ENCODE results near the gene MCOLN1. TPM values are rescaled to one million over a fixed set of nuclear protein-coding genes. Genes with fewer than 3 reads are reported as not detected.

MCOLN1 gene
- total RNA-seq, 1 experiment from 2014 or later = 13.1 TPM

DNA sequence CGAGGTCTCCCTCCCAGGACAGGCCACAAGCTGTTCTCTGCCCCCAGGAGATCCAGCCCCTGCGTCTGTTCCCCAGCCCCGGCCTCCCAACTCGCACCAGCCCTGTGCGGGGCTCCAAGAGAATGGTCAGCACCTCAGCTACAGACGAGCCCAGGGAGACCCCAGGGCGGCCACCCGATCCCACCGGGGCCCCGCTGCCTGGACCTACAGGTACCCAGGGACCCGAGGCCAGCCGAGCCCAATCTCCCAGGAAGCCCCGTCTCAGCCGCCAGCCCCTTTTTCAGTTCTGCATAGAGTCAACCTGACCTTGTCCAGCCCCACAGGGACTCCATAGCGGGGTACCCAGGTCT, 19.0 kb downstream of the MCOLN1 start:
- intact Hi-C loops (cut with micrococcal nuclease; ENCODE audit: unreplicated experiment) = no loop called here
- CTCF ChIA-PET = interaction anchor here (0.6 kb wide), 1 partner anchor 263 kb away, joined by 5 read pairs; no protein-coding TSS in a partner anchor
- BruUV-seq (replicated peaks) = no TSS peak

DNA sequence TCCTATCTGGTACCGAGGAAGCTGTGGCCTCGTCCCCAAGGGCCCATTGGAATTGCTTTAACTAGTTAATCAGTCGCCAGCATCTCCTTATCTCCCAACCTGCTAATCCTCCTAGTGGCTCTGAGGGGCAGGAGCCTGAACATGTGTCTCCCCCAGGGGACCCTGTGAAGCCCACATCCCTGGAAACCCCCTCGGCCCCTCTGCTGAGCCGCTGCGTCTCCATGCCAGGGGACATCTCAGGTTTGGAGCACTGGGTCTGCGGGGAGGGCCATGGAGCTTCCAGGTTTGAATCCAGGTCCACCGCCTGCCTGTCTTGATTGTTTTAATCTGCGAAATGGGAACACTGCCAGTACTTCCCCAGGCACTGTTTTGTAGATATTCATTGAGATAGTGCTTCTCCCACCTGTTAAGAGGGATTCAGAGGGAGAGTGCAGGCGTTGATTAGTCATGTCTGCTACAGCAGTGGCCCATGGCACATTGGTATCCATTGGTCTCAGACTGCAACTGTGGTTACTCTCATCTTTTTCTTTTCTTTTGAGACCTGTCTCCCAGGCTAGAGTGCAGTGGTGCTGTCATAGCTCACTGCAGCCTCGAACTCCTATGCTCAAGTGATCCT, 19.5 kb downstream of the MCOLN1 start:
- H3K4me3 Mint-ChIP-seq (ENCODE audit: low read depth, unreplicated experiment) = no peak overlapping the region
- H3K27me3 Mint-ChIP-seq (ENCODE audit: unreplicated experiment) = no peaks in the 10 kb centered on the region
- CTCF ChIA-PET = interaction anchor here (0.6 kb wide), 1 partner anchor 263 kb away, joined by 5 read pairs; no protein-coding TSS in a partner anchor
- H3K9me3 Mint-ChIP-seq (ENCODE audit: low read depth, unreplicated experiment) = no peaks in the 10 kb centered on the region
- DNase-seq = no peak
- H3K27ac Mint-ChIP-seq (ENCODE audit: unreplicated experiment) = no peak overlapping the region
- no peaks in the 10 kb centered on the region for H3K36me3 Mint-ChIP-seq (ENCODE audit: insufficient read depth, unreplicated experiment)
- intact Hi-C loops (cut with micrococcal nuclease; ENCODE audit: unreplicated experiment) = no loop called here
- BruUV-seq (replicated peaks) = no TSS peak
- TF ChIP-seq, protein P1, sequence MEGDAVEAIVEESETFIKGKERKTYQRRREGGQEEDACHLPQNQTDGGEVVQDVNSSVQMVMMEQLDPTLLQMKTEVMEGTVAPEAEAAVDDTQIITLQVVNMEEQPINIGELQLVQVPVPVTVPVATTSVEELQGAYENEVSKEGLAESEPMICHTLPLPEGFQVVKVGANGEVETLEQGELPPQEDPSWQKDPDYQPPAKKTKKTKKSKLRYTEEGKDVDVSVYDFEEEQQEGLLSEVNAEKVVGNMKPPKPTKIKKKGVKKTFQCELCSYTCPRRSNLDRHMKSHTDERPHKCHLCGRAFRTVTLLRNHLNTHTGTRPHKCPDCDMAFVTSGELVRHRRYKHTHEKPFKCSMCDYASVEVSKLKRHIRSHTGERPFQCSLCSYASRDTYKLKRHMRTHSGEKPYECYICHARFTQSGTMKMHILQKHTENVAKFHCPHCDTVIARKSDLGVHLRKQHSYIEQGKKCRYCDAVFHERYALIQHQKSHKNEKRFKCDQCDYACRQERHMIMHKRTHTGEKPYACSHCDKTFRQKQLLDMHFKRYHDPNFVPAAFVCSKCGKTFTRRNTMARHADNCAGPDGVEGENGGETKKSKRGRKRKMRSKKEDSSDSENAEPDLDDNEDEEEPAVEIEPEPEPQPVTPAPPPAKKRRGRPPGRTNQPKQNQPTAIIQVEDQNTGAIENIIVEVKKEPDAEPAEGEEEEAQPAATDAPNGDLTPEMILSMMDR (IDR thresholded peaks at IDR 0.05; ENCODE audit: unreplicated experiment) = no peak
- no peaks in the 10 kb centered on the region for H3K4me1 Mint-ChIP-seq (ENCODE audit: low read depth, unreplicated experiment)

More for the DNA sequence above, 19.0 kb downstream of the MCOLN1 start:
- H3K27me3 Mint-ChIP-seq (ENCODE audit: unreplicated experiment) = no peaks in the 10 kb centered on the region
- peaks cover 4% of the 10 kb centered on the region for H3K36me3 Mint-ChIP-seq (ENCODE audit: insufficient read depth, unreplicated experiment)
- TF ChIP-seq, protein P1 (IDR thresholded peaks at IDR 0.05; ENCODE audit: unreplicated experiment) = no peak
- H3K4me1 Mint-ChIP-seq (ENCODE audit: low read depth, unreplicated experiment) = no peaks in the 10 kb centered on the region
- DNase-seq = no peak
- H3K27ac Mint-ChIP-seq (ENCODE audit: unreplicated experiment) = no peak overlapping the region
- H3K4me3 Mint-ChIP-seq (ENCODE audit: low read depth, unreplicated experiment) = no peak overlapping the region
- no peaks in the 10 kb centered on the region for H3K9me3 Mint-ChIP-seq (ENCODE audit: low read depth, unreplicated experiment)

DNA sequence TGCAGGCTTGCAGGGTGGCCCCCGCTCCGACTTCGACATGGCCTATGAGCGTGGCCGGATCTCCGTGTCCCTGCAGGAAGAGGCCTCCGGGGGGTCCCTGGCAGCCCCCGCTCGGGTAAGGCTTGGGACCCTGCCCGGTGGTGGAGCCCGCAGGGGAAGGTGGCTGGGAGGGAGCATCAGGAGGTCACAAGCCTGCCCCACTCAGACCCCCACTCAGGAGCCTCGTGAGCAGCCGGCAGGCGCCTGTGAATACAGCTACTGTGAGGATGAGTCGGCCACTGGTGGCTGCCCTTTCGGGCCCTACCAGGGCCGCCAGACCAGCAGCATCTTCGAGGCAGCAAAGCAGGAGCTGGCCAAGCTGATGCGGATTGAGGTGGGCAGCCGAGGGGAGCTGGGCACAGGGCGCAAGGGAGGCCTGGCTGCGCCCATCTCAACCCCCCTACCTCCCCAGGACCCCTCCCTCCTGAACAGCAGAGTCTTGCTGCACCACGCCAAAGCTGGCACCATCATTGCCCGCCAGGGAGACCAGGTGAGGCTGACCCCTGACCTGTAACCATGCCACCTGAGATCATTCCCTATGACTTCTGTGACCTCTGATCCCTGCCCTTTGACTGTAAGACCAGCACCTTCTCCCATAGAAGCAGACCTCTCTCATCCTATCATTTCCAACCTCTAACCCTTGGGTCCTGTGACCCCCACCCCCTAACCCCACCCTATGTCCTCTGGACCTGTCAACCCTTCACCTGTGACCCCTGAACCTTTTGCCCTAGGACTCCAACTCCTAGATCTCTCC, 20.3 kb downstream of the MCOLN1 start:
- intact Hi-C loops (cut with micrococcal nuclease; ENCODE audit: unreplicated experiment) = no loop called here
- no peak for DNase-seq
- H3K27me3 Mint-ChIP-seq (ENCODE audit: unreplicated experiment) = no peaks in the 10 kb centered on the region
- H3K36me3 Mint-ChIP-seq (ENCODE audit: insufficient read depth, unreplicated experiment) = no peaks in the 10 kb centered on the region
- no peaks in the 10 kb centered on the region for H3K4me1 Mint-ChIP-seq (ENCODE audit: low read depth, unreplicated experiment)
- no peaks in the 10 kb centered on the region for H3K9me3 Mint-ChIP-seq (ENCODE audit: low read depth, unreplicated experiment)
- no peak overlapping the region for H3K4me3 Mint-ChIP-seq (ENCODE audit: low read depth, unreplicated experiment)
- BruUV-seq (replicated peaks) = no TSS peak
- TF ChIP-seq, protein P1 (IDR thresholded peaks at IDR 0.05; ENCODE audit: unreplicated experiment) = no peak
- H3K27ac Mint-ChIP-seq (ENCODE audit: unreplicated experiment) = no peak overlapping the region
- CTCF ChIA-PET = interaction anchor here (0.7 kb wide), 1 partner anchor 103 kb away, joined by 3 read pairs; no protein-coding TSS in a partner anchor

DNA sequence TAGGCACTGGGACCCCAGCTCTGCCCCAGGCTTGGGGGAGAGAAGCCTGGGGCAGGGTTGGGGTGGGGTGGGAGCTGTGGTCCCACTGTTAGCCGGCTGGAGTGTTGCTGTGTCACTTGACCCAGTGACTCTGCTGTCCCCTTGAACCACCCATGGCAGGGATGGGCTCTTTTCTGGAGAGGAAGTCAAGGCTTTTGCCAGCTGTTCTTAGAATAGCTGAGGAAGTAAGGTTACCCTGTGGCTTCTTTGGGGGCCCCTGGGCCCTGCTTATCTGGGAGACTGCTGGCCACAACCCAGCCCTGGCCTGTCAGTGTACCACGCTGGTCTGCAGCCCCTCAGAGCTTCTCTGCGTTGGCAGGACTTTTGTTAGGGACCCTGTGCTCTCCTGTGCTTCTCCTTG, 22.2 kb downstream of the MCOLN1 start:
- DNase-seq = no peak
- CTCF ChIA-PET = no interaction called here
- Mint-ChIP-seq H3K36me3 (ENCODE audit: insufficient read depth, unreplicated experiment) (peaks cover 2% of the 10 kb centered on the region), H3K9me3 (ENCODE audit: low read depth, unreplicated experiment) (no peaks in the 10 kb centered on the region), H3K4me1 (ENCODE audit: low read depth, unreplicated experiment) (no peaks in the 10 kb centered on the region), H3K27ac (ENCODE audit: unreplicated experiment) (no peak overlapping the region), H3K27me3 (ENCODE audit: unreplicated experiment) (no peaks in the 10 kb centered on the region), H3K4me3 (ENCODE audit: low read depth, unreplicated experiment) (no peak overlapping the region)
- intact Hi-C loops (cut with micrococcal nuclease; ENCODE audit: unreplicated experiment) = no loop called here
- TF ChIP-seq, protein P1 (IDR thresholded peaks at IDR 0.05; ENCODE audit: unreplicated experiment) = no peak
- no TSS peak for BruUV-seq (replicated peaks)
